Endothelial cell of umbilical vein (primary cell): ENCODE data around the gene SDSL.

Experiments
- POLR2AphosphoS5 ChIP-seq: IDR thresholded peaks from 2 replicates; pipeline ENCODE4 v1.6.1; 2012; ENCODE audit warnings: low read depth, mild to moderate bottlenecking, control low read depth, low read length, moderate library complexity; ENCODE audit not compliant: insufficient read depth
- TF ChIP-seq, protein P1 (sequence below), 2 donors: IDR thresholded peaks; 1 replicate in 1 of 2; 2 replicates in 1 of 2; pipeline ENCODE4 v1.5.1; 2011; ENCODE audit warnings: low read length in 2 of 2, mild to moderate bottlenecking in 2 of 2, moderate library complexity in 2 of 2, control low read depth in 1 of 2, inconsistent platforms in 1 of 2, low read depth in 1 of 2; ENCODE audit not compliant: insufficient read depth in 1 of 2; ENCODE audit errors: extremely low read depth in 1 of 2

DNA sequence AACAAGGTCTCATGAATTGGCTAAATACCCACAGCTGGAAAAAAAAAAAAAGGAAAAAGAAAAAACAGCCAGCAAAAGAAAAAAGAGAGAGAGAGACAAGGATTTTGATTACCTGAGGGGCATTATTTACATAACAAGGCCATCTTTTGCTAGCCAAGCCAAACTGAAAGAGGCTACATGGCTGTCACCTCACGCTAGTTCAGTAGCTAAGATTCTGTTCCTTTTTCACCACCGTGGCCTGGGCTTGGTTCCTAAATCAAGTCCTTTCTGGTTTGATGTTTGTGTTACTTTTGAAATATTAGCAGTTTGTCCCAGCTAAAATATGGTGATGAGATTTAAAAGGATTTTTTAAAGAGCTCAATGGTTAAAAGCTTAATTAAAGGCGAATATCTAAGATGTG is 16.5 kb upstream of the SDSL start:
- TF ChIP-seq POLR2AphosphoS5 = no peak
- TF ChIP-seq, protein P1, sequence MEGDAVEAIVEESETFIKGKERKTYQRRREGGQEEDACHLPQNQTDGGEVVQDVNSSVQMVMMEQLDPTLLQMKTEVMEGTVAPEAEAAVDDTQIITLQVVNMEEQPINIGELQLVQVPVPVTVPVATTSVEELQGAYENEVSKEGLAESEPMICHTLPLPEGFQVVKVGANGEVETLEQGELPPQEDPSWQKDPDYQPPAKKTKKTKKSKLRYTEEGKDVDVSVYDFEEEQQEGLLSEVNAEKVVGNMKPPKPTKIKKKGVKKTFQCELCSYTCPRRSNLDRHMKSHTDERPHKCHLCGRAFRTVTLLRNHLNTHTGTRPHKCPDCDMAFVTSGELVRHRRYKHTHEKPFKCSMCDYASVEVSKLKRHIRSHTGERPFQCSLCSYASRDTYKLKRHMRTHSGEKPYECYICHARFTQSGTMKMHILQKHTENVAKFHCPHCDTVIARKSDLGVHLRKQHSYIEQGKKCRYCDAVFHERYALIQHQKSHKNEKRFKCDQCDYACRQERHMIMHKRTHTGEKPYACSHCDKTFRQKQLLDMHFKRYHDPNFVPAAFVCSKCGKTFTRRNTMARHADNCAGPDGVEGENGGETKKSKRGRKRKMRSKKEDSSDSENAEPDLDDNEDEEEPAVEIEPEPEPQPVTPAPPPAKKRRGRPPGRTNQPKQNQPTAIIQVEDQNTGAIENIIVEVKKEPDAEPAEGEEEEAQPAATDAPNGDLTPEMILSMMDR (IDR thresholded peaks at IDR 0.05; ENCODE audit: extremely low read depth in 1 of 2, insufficient read depth in 1 of 2, low read depth in 1 of 2, low read length in 2 of 2) = no peak
